Erythroblast (primary cell): ENCODE measurements around the gene BAAT.

Experiments
- GATA1 ChIP-seq: IDR thresholded peaks from 2 replicates; pipeline ENCODE4 v1.6.1; 2011; ENCODE audit warnings: low read depth, mild to moderate bottlenecking, control low read depth, low read length, moderate library complexity
- POLR2A ChIP-seq: IDR thresholded peaks from 2 replicates; pipeline ENCODE4 v1.6.1; 2011; ENCODE audit warnings: mild to moderate bottlenecking, low read length

GRCh38 chr9:101417977-101418376 is 33.2 kb upstream of the BAAT start:
- TF ChIP-seq POLR2A (no peak), GATA1 (no peak)
